SK-N-SH treated with all-trans-retinoic acid at 6 μM for 48 hours (cell line): ENCODE results near the gene LYL1.

Experiments
- ATAC-seq: fragments of 200-7000 bp; cut with Tn5 transposase; 3 replicates; pipeline ENCODE4 v1.9.1; 2020; ENCODE audit warnings: mild to moderate bottlenecking, moderate library complexity
- ARNTL ChIP-seq: fragments of 450-650 bp; formaldehyde crosslinking; IDR thresholded peaks from 2 replicates; pipeline ENCODE4 v1.5.0; 2020; ENCODE audit warnings: low read depth, mild to moderate bottlenecking, moderate library complexity, borderline replicate concordance
- BACH2 ChIP-seq: fragments of 250-450 bp; sonication (Bioruptor Pico); IDR thresholded peaks from 2 replicates; pipeline ENCODE4 v1.9.0; 2021; ENCODE audit warnings: mild to moderate bottlenecking, borderline replicate concordance
- CREB5 ChIP-seq: fragments of 250-450 bp; sonication (Bioruptor Pico); IDR thresholded peaks from 2 replicates; pipeline ENCODE4 v1.5.1; 2020; ENCODE audit warnings: low read depth, mild to moderate bottlenecking, moderate library complexity
- CSDC2 ChIP-seq: fragments of 250-450 bp; sonication (Bioruptor Pico); IDR thresholded peaks from 2 replicates; pipeline ENCODE4 v1.5.0; 2020; ENCODE audit warnings: mild to moderate bottlenecking, moderate library complexity
- CSRNP3 ChIP-seq: fragments of 250-450 bp; sonication (Bioruptor Pico); IDR thresholded peaks from 2 replicates; pipeline ENCODE4 v1.5.1; 2021; ENCODE audit warnings: mild to moderate bottlenecking, moderate library complexity
- ESRRG ChIP-seq: fragments of 250-450 bp; sonication (Bioruptor Pico); IDR thresholded peaks from 2 replicates; pipeline ENCODE4 v1.6.1; 2021; ENCODE audit warnings: mild to moderate bottlenecking
- GLIS3 ChIP-seq: fragments of 250-450 bp; sonication (Bioruptor Pico); IDR thresholded peaks from 2 replicates; pipeline ENCODE4 v1.5.0; 2020; ENCODE audit warnings: mild to moderate bottlenecking, moderate library complexity
- ISL1 ChIP-seq: fragments of 250-450 bp; sonication (Bioruptor Pico); IDR thresholded peaks from 2 replicates; pipeline ENCODE4 v2.1.2; 2022; ENCODE audit warnings: mild to moderate bottlenecking, moderate library complexity
- OSR1 ChIP-seq: fragments of 250-450 bp; sonication (Bioruptor Pico); IDR thresholded peaks from 2 replicates; pipeline ENCODE4 v1.8.0; 2022; ENCODE audit warnings: moderate library complexity, mild to moderate bottlenecking, inconsistent platforms
- POU6F1 ChIP-seq: fragments of 250-450 bp; sonication (Bioruptor Pico); IDR thresholded peaks from 2 replicates; pipeline ENCODE4 v1.8.0; 2021; ENCODE audit warnings: low read depth, mild to moderate bottlenecking, moderate library complexity, borderline replicate concordance
- PPARA ChIP-seq: fragments of 250-450 bp; sonication (Bioruptor Pico); IDR thresholded peaks from 2 replicates; pipeline ENCODE4 v1.5.0; 2020; ENCODE audit warnings: mild to moderate bottlenecking, borderline replicate concordance
- RARB ChIP-seq: fragments of 250-450 bp; sonication (Bioruptor Pico); IDR thresholded peaks from 2 replicates; pipeline ENCODE4 v1.8.0; 2021; ENCODE audit warnings: mild to moderate bottlenecking, moderate library complexity
- SNAI2 ChIP-seq: fragments of 250-450 bp; sonication (Bioruptor Pico); IDR thresholded peaks from 2 replicates; pipeline ENCODE4 v1.5.0; 2020; ENCODE audit warnings: mild to moderate bottlenecking, moderate library complexity
- TCF4 ChIP-seq: fragments of 250-450 bp; sonication (Bioruptor Pico); IDR thresholded peaks from 2 replicates; pipeline ENCODE4 v1.8.0; 2021; ENCODE audit warnings: mild to moderate bottlenecking, moderate library complexity, borderline replicate concordance
- TOX ChIP-seq: fragments of 250-450 bp; sonication (Bioruptor Pico); IDR thresholded peaks from 2 replicates; pipeline ENCODE4 v1.8.0; 2021; ENCODE audit warnings: mild to moderate bottlenecking, moderate library complexity, borderline replicate concordance
- ZFP3 ChIP-seq: fragments of 250-450 bp; sonication (Bioruptor Pico); IDR thresholded peaks from 2 replicates; pipeline ENCODE4 v1.5.0; 2020; ENCODE audit warnings: mild to moderate bottlenecking, moderate library complexity
- ZNF565 ChIP-seq: fragments of 450-650 bp; formaldehyde crosslinking; conservative IDR thresholded peaks from 2 replicates; pipeline ENCODE4 v1.5.0; 2020; ENCODE audit warnings: low read depth, mild to moderate bottlenecking, moderate library complexity
- ZNF70 ChIP-seq: fragments of 450-650 bp; formaldehyde crosslinking; IDR thresholded peaks from 2 replicates; pipeline ENCODE4 v1.5.0; 2020; ENCODE audit warnings: mild to moderate bottlenecking, moderate library complexity
- ZNF8 ChIP-seq: fragments of 450-650 bp; formaldehyde crosslinking; IDR thresholded peaks from 2 replicates; pipeline ENCODE4 v1.5.0; 2020; ENCODE audit warnings: mild to moderate bottlenecking, moderate library complexity
- TF ChIP-seq, protein P1 (sequence below): fragments of 250-450 bp; sonication (Bioruptor Pico); IDR thresholded peaks from 2 replicates; pipeline ENCODE4 v1.5.0; 2020; ENCODE audit warnings: mild to moderate bottlenecking, moderate library complexity

Gene LYL1

GRCh38 chr19:13066933-13067807 lies 35.5 kb downstream of the LYL1 start (continued):
- no peak for TF ChIP-seq CREB5
- TF ChIP-seq TCF4 (CRISPR knock-in tag), result no peak
- no peak for TF ChIP-seq RARB (CRISPR knock-in tag)

DNA sequence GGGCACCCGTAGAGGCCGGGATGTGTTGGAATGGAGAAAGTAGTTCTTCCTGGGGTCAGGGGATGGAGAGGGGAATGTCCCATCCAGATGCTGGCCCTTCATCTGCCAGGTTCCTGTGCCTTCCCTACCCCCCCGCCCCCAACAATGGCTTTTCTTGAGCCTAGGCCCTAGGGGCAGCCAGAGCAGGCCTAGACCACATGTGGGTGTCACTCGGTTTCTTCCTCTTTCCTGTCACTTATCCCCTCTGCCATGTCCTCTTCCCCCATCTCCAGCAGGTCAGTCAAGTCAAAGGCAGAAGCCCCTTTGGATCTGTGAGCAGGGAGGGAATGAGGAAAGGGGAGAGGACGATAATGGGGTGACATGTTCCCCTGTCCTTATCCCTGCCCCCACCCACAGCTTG lies 36.4 kb downstream of the LYL1 start:
- TF ChIP-seq RARB (CRISPR knock-in tag), result no peak
- TF ChIP-seq CREB5, result no peak
- no peak for TF ChIP-seq GLIS3 (CRISPR knock-in tag)
- no peak for TF ChIP-seq OSR1
- no peak for TF ChIP-seq CSRNP3 (CRISPR knock-in tag)
- TF ChIP-seq ZFP3 (CRISPR knock-in tag), result no peak
- TF ChIP-seq SNAI2 (CRISPR knock-in tag), result no peak
- no peak for TF ChIP-seq ZNF565
- TF ChIP-seq, protein P1, sequence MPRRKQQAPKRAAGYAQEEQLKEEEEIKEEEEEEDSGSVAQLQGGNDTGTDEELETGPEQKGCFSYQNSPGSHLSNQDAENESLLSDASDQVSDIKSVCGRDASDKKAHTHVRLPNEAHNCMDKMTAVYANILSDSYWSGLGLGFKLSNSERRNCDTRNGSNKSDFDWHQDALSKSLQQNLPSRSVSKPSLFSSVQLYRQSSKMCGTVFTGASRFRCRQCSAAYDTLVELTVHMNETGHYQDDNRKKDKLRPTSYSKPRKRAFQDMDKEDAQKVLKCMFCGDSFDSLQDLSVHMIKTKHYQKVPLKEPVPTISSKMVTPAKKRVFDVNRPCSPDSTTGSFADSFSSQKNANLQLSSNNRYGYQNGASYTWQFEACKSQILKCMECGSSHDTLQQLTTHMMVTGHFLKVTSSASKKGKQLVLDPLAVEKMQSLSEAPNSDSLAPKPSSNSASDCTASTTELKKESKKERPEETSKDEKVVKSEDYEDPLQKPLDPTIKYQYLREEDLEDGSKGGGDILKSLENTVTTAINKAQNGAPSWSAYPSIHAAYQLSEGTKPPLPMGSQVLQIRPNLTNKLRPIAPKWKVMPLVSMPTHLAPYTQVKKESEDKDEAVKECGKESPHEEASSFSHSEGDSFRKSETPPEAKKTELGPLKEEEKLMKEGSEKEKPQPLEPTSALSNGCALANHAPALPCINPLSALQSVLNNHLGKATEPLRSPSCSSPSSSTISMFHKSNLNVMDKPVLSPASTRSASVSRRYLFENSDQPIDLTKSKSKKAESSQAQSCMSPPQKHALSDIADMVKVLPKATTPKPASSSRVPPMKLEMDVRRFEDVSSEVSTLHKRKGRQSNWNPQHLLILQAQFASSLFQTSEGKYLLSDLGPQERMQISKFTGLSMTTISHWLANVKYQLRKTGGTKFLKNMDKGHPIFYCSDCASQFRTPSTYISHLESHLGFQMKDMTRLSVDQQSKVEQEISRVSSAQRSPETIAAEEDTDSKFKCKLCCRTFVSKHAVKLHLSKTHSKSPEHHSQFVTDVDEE, result no peak
- no peak for TF ChIP-seq CSDC2 (CRISPR knock-in tag)
- no peak for ATAC-seq

- ATAC-seq, result no peak
- TF ChIP-seq ZFP3 (CRISPR knock-in tag), result no peak
- TF ChIP-seq BACH2 (CRISPR knock-in tag), result no peak
- no peak for TF ChIP-seq TOX
- no peak for TF ChIP-seq POU6F1 (CRISPR knock-in tag)
- TF ChIP-seq OSR1, result no peak
- TF ChIP-seq CSDC2 (CRISPR knock-in tag), result no peak
- TF ChIP-seq ARNTL (CRISPR knock-in tag), result no peak
- no peak for TF ChIP-seq PPARA (CRISPR knock-in tag)
Measured at GRCh38 chr19:13064092-13064489, 38.6 kb downstream of the LYL1 start.

GRCh38 chr19:13063461-13064091 lies 39.1 kb downstream of the LYL1 start:
- ATAC-seq, result no peak
- TF ChIP-seq ZNF70 (no peak), ISL1 (no peak), CSDC2 (CRISPR knock-in tag) (no peak), ESRRG (CRISPR knock-in tag) (no peak), ZNF8 (CRISPR knock-in tag) (no peak), PPARA (CRISPR knock-in tag) (no peak), CSRNP3 (CRISPR knock-in tag) (no peak), BACH2 (CRISPR knock-in tag) (no peak), ARNTL (CRISPR knock-in tag) (no peak), ZFP3 (CRISPR knock-in tag) (no peak), ZNF565 (no peak), TCF4 (CRISPR knock-in tag) (no peak)
